EH (cell line): ENCODE results near the gene DENND1A.
A peak's percentile ranks its signal among the peaks of the same experiment; 100 is the strongest.
"Not testable (repeated sequence)": the region's sequence is repeated elsewhere in the genome, so short reads cannot be mapped to it uniquely, and the experiment has no call there.

Source experiments
- DNase-seq: peaks from one replicate; pipeline ENCODE4 v3.0.0-alpha.2; 2015; ENCODE audit warnings: low read depth

The DENND1A gene

GRCh38 chr9:123948286-123948685 is 18.4 kb upstream of the DENND1A start:
- DNase-seq: no peak

GRCh38 chr9:123947326-123947725 is 17.4 kb upstream of the DENND1A start:
- no peak for DNase-seq

- DNase-seq: no peak
Measured at GRCh38 chr9:123946101-123946821, 16.3 kb upstream of the DENND1A start.

GRCh38 chr9:123945532-123945931 is 15.6 kb upstream of the DENND1A start:
- DNase-seq: peak; percentile 50

GRCh38 chr9:123944464-123944863 is 14.5 kb upstream of the DENND1A start:
- not testable (repeated sequence) for DNase-seq

GRCh38 chr9:123943671-123944070 is 13.7 kb upstream of the DENND1A start:
- DNase-seq: no peak

GRCh38 chr9:123942542-123942941 is 12.6 kb upstream of the DENND1A start:
- DNase-seq: no peak

GRCh38 chr9:123941524-123942070 is 11.7 kb upstream of the DENND1A start:
- DNase-seq: no peak

- no peak for DNase-seq
Measured at GRCh38 chr9:123940721-123941523, 11.0 kb upstream of the DENND1A start.

GRCh38 chr9:123938401-123938800 is 8.5 kb upstream of the DENND1A start:
- no peak for DNase-seq

- DNase-seq: not testable (repeated sequence)
Measured at GRCh38 chr9:123936575-123936974, 6.6 kb upstream of the DENND1A start.

GRCh38 chr9:123933440-123934212 is 3.7 kb upstream of the DENND1A start:
- peak; percentile 70 for DNase-seq

GRCh38 chr9:123929177-123929869 is 603 bp downstream of the DENND1A start:
- DNase-seq: no peak

- DNase-seq: peak; percentile 76
Measured at GRCh38 chr9:123928533-123929176, 1.3 kb downstream of the DENND1A start.

- peak; percentile 76 for DNase-seq
Measured at GRCh38 chr9:123927625-123928532, 2.0 kb downstream of the DENND1A start.

- DNase-seq: no peak
Measured at GRCh38 chr9:123926941-123927340, 3.0 kb downstream of the DENND1A start.

- peak; percentile 81 for DNase-seq
Measured at GRCh38 chr9:123925819-123926218, 4.1 kb downstream of the DENND1A start.

- DNase-seq: no peak
Measured at GRCh38 chr9:123925161-123925560, 4.8 kb downstream of the DENND1A start.

GRCh38 chr9:123924727-123925126 is 5.2 kb downstream of the DENND1A start:
- DNase-seq: peak; percentile 67

GRCh38 chr9:123923884-123924283 is 6.0 kb downstream of the DENND1A start:
- DNase-seq: no peak
